Large intestine (tissue), 3 donors: ENCODE results near the gene TELO2. TPM values are rescaled to one million over a fixed set of nuclear protein-coding genes. Genes with fewer than 3 reads are reported as not detected.

ENCODE experiments used
- DNase-seq, 2 donors: peaks; one replicate each; pipeline versions ENCODE4 v3.0.0 to v3.0.0-alpha.2; 2013
- H3K27ac ChIP-seq: one replicate; pipeline ENCODE4 v1.5.1; 2013; ENCODE audit warnings: low read length
- H3K27me3 ChIP-seq: 2 replicates; pipeline ENCODE4 v1.6.1; 2013; ENCODE audit warnings: low read length; ENCODE audit not compliant: control insufficient read depth, insufficient read depth
- H3K36me3 ChIP-seq: 2 replicates; pipeline ENCODE4 v1.6.1; 2013; ENCODE audit warnings: low read length; ENCODE audit not compliant: control insufficient read depth, insufficient read depth
- H3K4me1 ChIP-seq: one replicate; pipeline ENCODE4 v1.6.1; 2013; ENCODE audit warnings: low read length; ENCODE audit not compliant: control insufficient read depth, insufficient read depth
- H3K4me3 ChIP-seq: one replicate; pipeline ENCODE4 v1.5.1; 2013; ENCODE audit warnings: low read length
- H3K9me3 ChIP-seq: one replicate; pipeline ENCODE4 v1.6.1; 2013; ENCODE audit warnings: mild to moderate bottlenecking, low read depth, low read length, moderate library complexity; ENCODE audit not compliant: control insufficient read depth
- WGBS: methylation state at CpG from one replicate; pipeline ENCODE4 v1.1.5; 2013; ENCODE audit warnings: low lambda C conversion rate; ENCODE audit not compliant: insufficient coverage; 5-methylcytosine and 5-hydroxymethylcytosine counted together
- polyA plus RNA-seq: library from polyadenylated mRNA; unstranded; fragments of 120-200 nt; gene quantifications from one replicate; pipeline ENCODE4 v1.2.1, GENCODE V29; 2013

The TELO2 gene
- polyA plus RNA-seq, 1 donor: 50.1 TPM

DNA sequence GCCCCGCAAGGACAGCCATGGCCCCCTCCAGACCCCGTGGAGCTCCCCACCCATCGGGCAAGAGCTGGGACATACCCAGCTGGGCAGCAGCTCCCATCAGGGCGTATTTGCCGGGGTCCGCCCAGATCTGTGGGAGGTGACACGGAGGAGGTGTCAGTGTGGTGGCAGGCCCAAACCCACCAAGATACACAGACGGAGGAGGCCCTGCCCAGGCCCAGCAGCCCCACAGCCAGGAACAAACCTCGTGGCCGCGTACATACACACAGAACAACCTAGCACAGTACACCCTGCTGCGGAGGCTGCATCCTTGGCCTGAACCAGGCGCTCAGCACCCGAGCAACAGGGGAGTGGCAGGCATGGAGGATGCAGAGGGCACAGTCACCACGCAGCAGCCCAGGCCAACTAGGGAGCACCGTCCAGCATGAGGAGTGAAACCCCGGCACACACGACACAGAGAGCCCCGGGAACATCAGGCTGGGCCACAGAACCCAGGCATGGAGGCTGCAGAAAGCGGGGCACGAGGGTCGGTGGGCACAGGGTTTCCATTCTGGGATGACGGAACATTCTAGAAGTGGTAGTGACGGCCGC, 43.9 kb upstream of the TELO2 start:
- no peaks in the 10 kb centered on the region for H3K4me1 ChIP-seq
- H3K36me3 ChIP-seq: peaks cover 75% of the 10 kb centered on the region
- no peak overlapping the region for H3K4me3 ChIP-seq
- H3K27me3 ChIP-seq: no peaks in the 10 kb centered on the region
- WGBS: no CpG with 5 or more reads among the region's 25 CpGs
- no peak for DNase-seq
- no peaks in the 10 kb centered on the region for H3K9me3 ChIP-seq
- no peak overlapping the region for H3K27ac ChIP-seq

DNA sequence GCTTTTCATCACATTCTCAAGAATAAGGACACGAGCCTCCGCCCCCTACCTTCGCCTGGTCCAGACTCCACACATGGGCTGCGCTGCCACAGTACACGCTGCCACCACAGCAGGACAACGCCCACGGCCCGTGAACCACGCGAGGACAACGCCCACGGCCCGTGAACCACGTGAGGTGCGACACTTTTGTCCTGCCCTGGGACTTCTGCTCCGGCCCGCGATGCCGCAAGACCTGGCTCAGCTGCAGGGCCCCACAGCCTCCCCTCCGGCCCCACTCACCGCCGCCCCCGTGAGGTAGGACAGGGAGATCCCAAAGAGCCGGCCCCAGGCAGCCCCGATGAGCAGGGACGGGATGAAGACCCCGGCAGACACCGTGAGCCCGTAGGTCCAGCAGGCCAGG, 42.9 kb upstream of the TELO2 start:
- no peaks in the 10 kb centered on the region for H3K9me3 ChIP-seq
- no CpG with 5 or more reads among the region's 29 CpGs for WGBS
- H3K27ac ChIP-seq: no peak overlapping the region
- no peaks in the 10 kb centered on the region for H3K4me1 ChIP-seq
- H3K36me3 ChIP-seq: peaks cover 85% of the 10 kb centered on the region
- no peak for DNase-seq
- no peaks in the 10 kb centered on the region for H3K27me3 ChIP-seq
- no peak overlapping the region for H3K4me3 ChIP-seq

DNA sequence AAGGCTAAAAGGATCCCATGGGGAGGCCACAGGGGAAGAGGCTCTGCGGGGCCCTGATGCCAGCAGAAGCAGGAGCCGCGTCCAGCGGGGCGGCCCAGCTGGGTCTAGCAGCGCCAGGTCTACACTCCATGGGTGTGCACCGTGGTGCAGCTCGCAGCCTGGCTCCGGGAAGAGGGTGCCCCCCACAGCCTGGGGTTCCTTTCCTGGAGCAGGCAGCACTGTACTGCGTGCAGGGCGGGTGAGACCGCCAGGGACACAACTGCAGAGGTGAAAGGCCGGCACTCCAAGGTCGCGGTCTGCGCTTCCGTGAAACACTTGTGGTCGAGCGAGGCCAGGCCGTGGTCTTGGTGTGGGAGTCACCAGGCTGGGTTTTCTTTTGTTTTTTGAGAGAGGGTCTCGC, 42.3 kb upstream of the TELO2 start:
- Histone ChIP-seq H3K27me3 (no peaks in the 10 kb centered on the region), H3K27ac (no peak overlapping the region), H3K9me3 (no peaks in the 10 kb centered on the region), H3K4me3 (no peak overlapping the region), H3K36me3 (peaks cover 91% of the 10 kb centered on the region), H3K4me1 (no peaks in the 10 kb centered on the region)
- no peak for DNase-seq
- WGBS: no CpG with 5 or more reads among the region's 21 CpGs

DNA sequence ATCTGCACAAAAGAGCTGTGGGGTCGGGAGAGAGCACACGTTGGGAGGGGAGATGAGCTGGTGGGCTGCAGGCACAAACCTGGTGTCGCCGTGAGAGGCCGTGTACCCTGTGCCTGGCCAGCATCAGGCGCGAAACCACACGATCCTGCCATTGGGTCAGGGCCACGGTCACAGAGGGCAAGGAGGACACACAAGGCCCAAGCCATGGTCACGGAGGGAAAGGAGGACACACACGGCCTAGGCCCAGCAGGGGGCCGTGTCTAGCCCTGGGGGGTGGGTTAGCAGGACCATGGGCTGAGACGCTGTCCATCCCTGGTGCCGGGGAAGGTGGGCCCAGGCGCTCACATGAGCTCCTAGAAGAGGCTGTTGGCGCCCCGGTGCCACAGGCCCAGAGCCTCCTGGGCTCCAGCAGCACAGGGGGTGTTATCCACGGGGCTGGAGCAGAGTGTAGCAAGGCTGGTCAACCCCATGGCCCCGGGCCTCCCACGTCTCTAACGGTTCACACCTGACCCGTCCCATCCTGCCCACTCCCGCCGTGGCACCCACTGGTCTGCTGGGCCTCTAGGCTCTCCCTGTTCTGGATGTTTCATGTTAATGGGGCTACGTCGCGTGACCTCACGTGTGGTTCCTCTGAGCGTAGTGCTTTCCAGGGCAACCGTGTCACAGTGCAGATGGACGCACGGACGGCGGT, 41.3 kb upstream of the TELO2 start:
- WGBS: no CpG with 5 or more reads among the region's 34 CpGs
- Histone ChIP-seq H3K27me3 (no peaks in the 10 kb centered on the region), H3K36me3 (peaks cover 86% of the 10 kb centered on the region), H3K4me1 (no peaks in the 10 kb centered on the region), H3K4me3 (no peak overlapping the region), H3K9me3 (no peaks in the 10 kb centered on the region), H3K27ac (no peak overlapping the region)
- DNase-seq: no peak

DNA sequence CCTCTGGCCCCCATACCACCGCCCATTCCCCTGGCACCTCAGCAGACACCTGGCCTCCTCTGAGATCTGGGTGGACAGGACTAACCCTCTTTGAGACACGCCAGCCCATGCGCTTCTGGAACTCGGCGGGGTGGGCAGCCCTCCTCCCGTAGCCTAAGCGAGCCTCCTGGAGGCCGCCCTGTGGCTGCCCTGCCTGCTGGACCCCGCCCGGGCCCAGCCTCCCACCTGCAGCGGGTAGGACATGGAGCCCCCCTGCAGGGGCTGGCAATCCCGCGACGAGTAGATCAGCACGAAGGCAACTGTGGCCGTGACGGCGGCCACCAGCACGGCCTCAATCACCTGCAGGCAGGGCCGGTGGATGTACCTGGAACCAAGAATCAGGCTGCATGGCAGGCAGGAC, 40.6 kb upstream of the TELO2 start:
- peaks cover 87% of the 10 kb centered on the region for H3K36me3 ChIP-seq
- H3K4me1 ChIP-seq: no peaks in the 10 kb centered on the region
- H3K27ac ChIP-seq: no peak overlapping the region
- no peak for DNase-seq
- no peaks in the 10 kb centered on the region for H3K9me3 ChIP-seq
- no peaks in the 10 kb centered on the region for H3K27me3 ChIP-seq
- WGBS: no CpG with 5 or more reads among the region's 20 CpGs
- H3K4me3 ChIP-seq: no peak overlapping the region

DNA sequence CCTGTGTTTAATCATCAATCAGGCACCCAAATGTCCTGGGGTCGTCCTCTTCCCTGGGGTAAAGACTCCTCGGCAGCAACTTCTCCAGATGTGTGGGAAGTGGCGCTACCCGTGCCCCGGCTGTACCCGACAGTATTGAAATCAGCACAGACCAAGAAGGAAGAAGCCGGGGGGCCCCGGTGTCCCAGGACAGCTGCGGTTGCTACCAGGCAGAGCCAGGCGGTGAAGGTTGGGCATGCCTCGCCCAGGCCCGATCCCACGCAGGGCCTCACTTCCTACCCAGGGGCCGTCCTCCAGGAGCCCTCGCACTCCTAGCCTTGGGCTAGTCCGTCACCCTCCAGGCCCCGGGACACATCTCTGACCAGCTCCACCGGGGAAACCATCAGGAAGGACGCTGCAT, 39.8 kb upstream of the TELO2 start:
- H3K36me3 ChIP-seq: peaks cover 87% of the 10 kb centered on the region
- WGBS: no CpG with 5 or more reads among the region's 19 CpGs

DNA sequence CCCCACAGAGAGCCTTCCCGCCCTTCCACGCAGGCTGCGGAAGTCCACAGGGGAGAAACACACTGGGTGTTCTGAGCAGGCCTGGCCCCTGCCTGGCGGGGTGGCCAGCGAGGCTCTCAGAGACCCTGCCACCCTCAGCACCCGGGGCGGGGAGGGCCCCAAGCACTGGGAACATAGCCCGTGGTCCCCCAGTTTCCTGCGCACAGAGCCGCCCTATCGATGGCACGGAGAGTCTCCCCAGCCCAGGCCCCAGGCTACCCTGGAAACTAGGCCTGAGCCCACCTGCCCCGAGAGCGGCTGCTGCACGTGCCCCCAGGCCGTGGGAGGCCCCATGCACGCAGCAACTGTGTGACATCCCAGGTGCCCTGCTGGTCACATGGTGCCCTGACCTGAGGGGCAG, 38.6 kb upstream of the TELO2 start:
- no peak overlapping the region for H3K4me3 ChIP-seq
- no peaks in the 10 kb centered on the region for H3K4me1 ChIP-seq
- WGBS: no CpG with 5 or more reads among the region's 17 CpGs
- no peak overlapping the region for H3K27ac ChIP-seq
- H3K27me3 ChIP-seq: no peaks in the 10 kb centered on the region
- no peaks in the 10 kb centered on the region for H3K9me3 ChIP-seq
- DNase-seq: no peak
- H3K36me3 ChIP-seq: peaks cover 80% of the 10 kb centered on the region

More for the DNA sequence above, 39.8 kb upstream of the TELO2 start:
- Histone ChIP-seq H3K4me1 (no peaks in the 10 kb centered on the region), H3K27ac (no peak overlapping the region), H3K27me3 (no peaks in the 10 kb centered on the region), H3K4me3 (no peak overlapping the region), H3K9me3 (no peaks in the 10 kb centered on the region)
- DNase-seq: no peak

DNA sequence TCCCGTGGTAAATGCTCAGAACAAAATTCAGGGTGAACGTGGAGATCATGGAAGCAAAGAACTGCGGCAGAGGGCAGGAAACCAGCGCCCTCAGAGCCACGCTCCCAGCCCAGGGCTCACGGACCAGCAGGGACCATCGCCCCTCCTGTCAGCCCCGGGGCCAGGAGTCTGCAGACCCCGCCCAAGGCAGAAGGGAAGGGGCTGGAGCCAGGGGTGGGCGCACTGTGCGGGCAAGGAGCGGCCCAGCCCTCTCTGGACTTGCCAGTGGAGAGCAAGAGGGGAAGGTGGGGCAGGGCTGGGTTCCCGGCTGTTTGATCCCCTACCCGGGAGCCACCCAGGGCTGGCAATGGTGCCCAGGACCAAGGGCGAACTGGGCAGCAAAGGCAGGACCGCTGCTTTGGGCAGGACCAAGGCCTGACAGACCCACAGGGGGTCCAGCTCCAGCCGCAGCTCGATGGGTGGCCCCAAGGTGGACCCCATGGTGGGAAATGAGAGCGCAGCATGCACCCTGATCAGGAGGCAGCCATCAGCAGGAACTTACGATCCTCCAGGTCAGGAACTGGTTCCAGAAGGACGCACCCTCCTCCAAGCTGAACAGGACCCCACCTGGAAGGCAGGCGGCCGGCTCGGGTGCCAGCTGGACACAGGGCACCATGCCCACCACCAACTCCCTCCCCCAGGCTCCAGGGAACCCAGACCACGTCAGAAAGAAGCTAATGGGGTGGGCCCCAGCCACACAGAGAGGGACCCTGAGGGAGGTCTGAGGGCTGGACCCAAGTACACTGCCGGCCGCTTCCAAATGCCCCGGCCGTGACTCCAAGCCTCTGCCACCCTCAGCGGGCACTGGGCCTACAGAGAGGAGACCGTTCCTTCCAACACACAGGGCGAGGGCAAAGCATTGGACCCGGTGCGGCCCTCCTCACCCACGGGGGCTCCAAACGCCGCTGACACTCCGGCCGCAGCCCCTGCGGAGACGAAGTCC, 37.7 kb upstream of the TELO2 start:
- DNase-seq: no peak
- WGBS: no CpG with 5 or more reads among the region's 41 CpGs
- Histone ChIP-seq H3K36me3 (peaks cover 79% of the 10 kb centered on the region), H3K27me3 (no peaks in the 10 kb centered on the region), H3K4me1 (no peaks in the 10 kb centered on the region), H3K9me3 (peaks cover under 1% of the 10 kb centered on the region), H3K4me3 (no peak overlapping the region), H3K27ac (no peak overlapping the region)

DNA sequence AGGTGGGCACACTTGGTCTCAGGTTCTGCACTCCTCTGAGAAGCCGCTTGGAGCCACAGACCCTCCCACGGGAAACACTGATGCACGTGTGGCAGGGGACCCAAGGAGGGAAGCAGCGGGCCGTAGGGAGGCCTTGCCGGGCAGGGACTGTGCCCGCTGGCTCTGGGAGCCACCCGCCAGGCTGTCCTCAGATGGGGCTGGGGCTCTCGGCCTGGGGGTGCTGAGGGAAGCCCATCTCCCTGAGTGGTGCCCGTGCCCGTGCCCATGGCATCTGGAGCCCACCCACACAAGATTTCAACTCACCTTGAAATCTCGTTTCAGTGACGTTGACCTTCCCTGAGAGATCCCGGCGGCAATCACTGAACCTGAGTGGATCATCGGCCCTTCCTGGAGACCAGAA, 36.2 kb upstream of the TELO2 start:
- no CpG with 5 or more reads among the region's 16 CpGs for WGBS
- H3K36me3 ChIP-seq: peaks cover 77% of the 10 kb centered on the region
- H3K27me3 ChIP-seq: no peaks in the 10 kb centered on the region
- H3K4me3 ChIP-seq: no peak overlapping the region
- no peak for DNase-seq
- no peaks in the 10 kb centered on the region for H3K4me1 ChIP-seq
- no peak overlapping the region for H3K27ac ChIP-seq
- peaks cover 6% of the 10 kb centered on the region for H3K9me3 ChIP-seq

DNA sequence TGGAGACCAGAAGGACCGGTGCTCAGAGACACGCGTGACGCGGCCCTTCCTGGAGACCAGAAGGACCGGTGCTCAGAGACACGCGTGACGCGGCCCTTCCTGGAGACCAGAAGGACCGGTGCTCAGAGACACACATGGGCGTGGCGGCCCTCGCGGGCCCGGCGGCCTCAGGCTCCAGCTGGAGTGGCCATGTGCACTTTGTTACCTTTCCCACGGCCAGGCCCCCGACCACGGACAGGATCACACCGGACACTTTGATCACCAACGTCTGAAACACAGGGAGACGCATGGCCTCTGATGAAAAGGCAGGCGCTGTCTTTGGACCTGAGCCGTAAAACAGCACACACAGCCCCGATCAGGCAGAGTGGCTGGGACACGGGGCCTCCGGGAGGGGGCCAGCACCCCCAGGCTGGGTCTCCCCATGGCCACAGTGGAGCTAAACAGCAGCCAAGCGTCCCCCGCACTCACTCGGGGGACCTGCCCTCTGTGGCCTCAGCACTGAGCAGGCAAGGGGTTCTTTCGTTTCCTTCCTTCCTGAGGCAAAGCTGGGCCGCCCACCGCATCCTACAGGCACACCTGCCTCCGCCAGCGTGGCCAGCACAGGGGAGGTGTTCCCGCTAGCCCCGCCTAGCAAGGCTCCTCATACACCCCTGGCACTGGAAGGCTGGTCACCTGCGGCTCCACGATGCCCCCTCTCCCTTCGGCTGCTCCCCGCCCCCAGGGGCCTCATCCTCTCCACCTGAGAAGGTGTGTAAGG, 35.5 kb upstream of the TELO2 start:
- no CpG with 5 or more reads among the region's 42 CpGs for WGBS
- no peaks in the 10 kb centered on the region for H3K27me3 ChIP-seq
- no peak overlapping the region for H3K27ac ChIP-seq
- DNase-seq: no peak
- H3K9me3 ChIP-seq: peaks cover 6% of the 10 kb centered on the region
- no peaks in the 10 kb centered on the region for H3K4me1 ChIP-seq
- H3K4me3 ChIP-seq: no peak overlapping the region
- H3K36me3 ChIP-seq: peaks cover 70% of the 10 kb centered on the region
